Tibial nerve (tissue), 4 donors: ENCODE measurements around the gene ALG2.

Experiments used
- CTCF ChIP-seq, 5 experiments: fragments of 200-600 bp in 3 of 5; fragments of 450-650 bp in 2 of 5; sonication (generic) in 3 of 5; IDR thresholded peaks; one replicate each; pipeline ENCODE4 v1.5.1; 2016 to 2019; ENCODE audit warnings: antibody characterized with exemption in 5 of 5, mild to moderate bottlenecking in 3 of 5, moderate library complexity in 2 of 5
- EP300 ChIP-seq, 2 donors: sonication (generic); formaldehyde crosslinking; IDR thresholded peaks; one replicate each; pipeline ENCODE4 v1.6.1; 2017; ENCODE audit warnings: antibody characterized with exemption in 2 of 2, mild to moderate bottlenecking in 1 of 2
- POLR2A ChIP-seq, 2 donors: fragments of 450-650 bp; IDR thresholded peaks; one replicate each; pipeline ENCODE4 v1.6.1; 2017; ENCODE audit warnings: antibody characterized with exemption in 2 of 2, mild to moderate bottlenecking in 2 of 2, moderate library complexity in 2 of 2

- TF ChIP-seq CTCF (IDR thresholded peaks at IDR 0.05) (no peak), EP300 (IDR thresholded peaks at IDR 0.05) (no peak), POLR2A (IDR thresholded peaks at IDR 0.05) (no peak)
These were observed 27.9 kb upstream of the ALG2 start for GRCh38 chr9:99249619-99250018.
